Common myeloid progenitor, CD34-positive (primary cell): ENCODE data around the gene BACH2.

Experiments
- CTCF ChIA-PET: fragments of 350-600 bp; sonication (Branson Sonifier 250); formaldehyde crosslinking; loops from one replicate; lab custom pipeline; 2021; ENCODE audit warnings: antibody characterized with exemption; lab: Charles Lee
- POLR2A ChIA-PET: fragments of 350-600 bp; sonication (Branson Sonifier 250); formaldehyde crosslinking; loops from one replicate; lab custom pipeline; 2021; ENCODE audit warnings: antibody characterized with exemption; lab: Charles Lee
- DNase-seq, 3 donors: peaks; one replicate each; pipeline versions ENCODE4 v3.0.0 to v3.0.0-alpha.2; 2013
- H3K27ac ChIP-seq, 2 experiments: 1 replicate in 1 of 2; 2 replicates in 1 of 2; pipeline ENCODE4 v1.7.0; 2013; ENCODE audit warnings: inconsistent platforms in 2 of 2, low read length in 2 of 2, mild to moderate bottlenecking in 2 of 2, low read depth in 1 of 2, moderate library complexity in 1 of 2; ENCODE audit not compliant: severe bottlenecking in 2 of 2, insufficient read depth in 1 of 2, poor library complexity in 1 of 2
- H3K27me3 ChIP-seq, 5 experiments: replicated peaks in 2 of 5; 1 replicate in 3 of 5; 2 replicates in 2 of 5; pipeline versions ENCODE4 v1.6.1 to v1.7.0; 2013; ENCODE audit warnings: low read length in 4 of 5, mild to moderate bottlenecking in 2 of 5, moderate library complexity in 2 of 5, inconsistent platforms in 1 of 5; ENCODE audit not compliant: insufficient read depth in 5 of 5, control insufficient read depth in 4 of 5
- H3K36me3 ChIP-seq, 4 experiments: 1 replicate in 2 of 4; 2 replicates in 2 of 4; pipeline versions ENCODE4 v1.6.1 to v1.7.0; 2013; ENCODE audit warnings: low read length in 3 of 4, control low read depth in 1 of 4, mild to moderate bottlenecking in 1 of 4; ENCODE audit not compliant: control insufficient read depth in 4 of 4, insufficient read depth in 4 of 4
- H3K4me1 ChIP-seq, 4 experiments: 1 replicate in 3 of 4; 2 replicates in 1 of 4; pipeline versions ENCODE4 v1.6.1 to v1.7.1; 2013; ENCODE audit warnings: low read length in 3 of 4, mild to moderate bottlenecking in 3 of 4, control low read depth in 1 of 4, inconsistent platforms in 1 of 4, moderate library complexity in 1 of 4; ENCODE audit not compliant: control insufficient read depth in 4 of 4, insufficient read depth in 4 of 4; ENCODE audit errors: control extremely low read depth in 1 of 4
- H3K4me3 ChIP-seq, 7 experiments: 1 replicate in 4 of 7; 2 replicates in 3 of 7; pipeline versions ENCODE4 v1.5.1 to v1.7.0; 2013; ENCODE audit warnings: mild to moderate bottlenecking in 7 of 7, low read length in 6 of 7, moderate library complexity in 6 of 7, inconsistent platforms in 2 of 7, low read depth in 2 of 7, control low read depth in 1 of 7; ENCODE audit not compliant: insufficient read depth in 4 of 7, control insufficient read depth in 1 of 7; ENCODE audit errors: extremely low read depth in 1 of 7
- H3K9me3 ChIP-seq, 5 experiments: 1 replicate in 4 of 5; 2 replicates in 1 of 5; pipeline versions ENCODE4 v1.6.1 to v1.7.1; 2013; ENCODE audit warnings: low read length in 4 of 5, mild to moderate bottlenecking in 2 of 5, inconsistent platforms in 1 of 5, low read depth in 1 of 5, moderate library complexity in 1 of 5; ENCODE audit not compliant: control insufficient read depth in 4 of 5, insufficient read depth in 2 of 5; ENCODE audit errors: control extremely low read depth in 1 of 5
- WGBS: methylation state at CpG from one replicate; pipeline ENCODE4 v1.1.5; 2013; ENCODE audit not compliant: insufficient coverage; 5-methylcytosine and 5-hydroxymethylcytosine counted together

BACH2 gene

GRCh38 chr6:90249034-90249433 is 47.6 kb downstream of the BACH2 start:
- H3K4me1 ChIP-seq: no peaks in the 10 kb centered on the region
- no peak overlapping the region for H3K4me3 ChIP-seq
- peaks cover 0 to 7% (median 2%) of the 10 kb centered on the region in 4 experiments for H3K36me3 ChIP-seq
- ChIA-PET POLR2A (no interaction called here), CTCF (no interaction called here)
- no peak overlapping the region for H3K27ac ChIP-seq
- DNase-seq: no peak
- no peaks in the 10 kb centered on the region for H3K27me3 ChIP-seq
- H3K9me3 ChIP-seq: no peaks in the 10 kb centered on the region

GRCh38 chr6:90247262-90247661 is 49.4 kb downstream of the BACH2 start:
- POLR2A ChIA-PET: interaction anchor here (0.6 kb wide), 1 partner anchor 301 kb away, joined by 4 read pairs; no protein-coding TSS in a partner anchor
- H3K27ac ChIP-seq: no peak overlapping the region
- H3K36me3 ChIP-seq: peaks cover 0 to 7% (median 2%) of the 10 kb centered on the region in 4 experiments
- CTCF ChIA-PET: interaction anchor here (0.9 kb wide), 1 partner anchor 48 kb away, joined by 3 read pairs; no protein-coding TSS in a partner anchor
- no peaks in the 10 kb centered on the region for H3K4me1 ChIP-seq
- no peak overlapping the region for H3K4me3 ChIP-seq
- DNase-seq: no peak
- no peaks in the 10 kb centered on the region for H3K27me3 ChIP-seq
- no peaks in the 10 kb centered on the region for H3K9me3 ChIP-seq

GRCh38 chr6:90241229-90241880 is 55.3 kb downstream of the BACH2 start:
- CTCF ChIA-PET: no interaction called here
- no CpG with 5 or more reads among the region's 3 CpGs for WGBS
- no peak overlapping the region for H3K4me3 ChIP-seq
- H3K4me1 ChIP-seq: peaks cover 0 to 7% (median 4%) of the 10 kb centered on the region in 4 experiments
- peak in 1 of 3 donors; percentile 10 for DNase-seq
- no peak overlapping the region for H3K27ac ChIP-seq
- no peaks in the 10 kb centered on the region for H3K9me3 ChIP-seq
- POLR2A ChIA-PET: no interaction called here
- no peaks in the 10 kb centered on the region for H3K36me3 ChIP-seq
- H3K27me3 ChIP-seq: no peaks in the 10 kb centered on the region

GRCh38 chr6:90238496-90239266 is 58.0 kb downstream of the BACH2 start:
- no peak overlapping the region for H3K4me3 ChIP-seq
- no peak overlapping the region for H3K27ac ChIP-seq
- H3K4me1 ChIP-seq: peaks cover 0 to 7% (median 4%) of the 10 kb centered on the region in 4 experiments
- WGBS: 100% methylated on average over 4 of the region's 5 CpGs
- H3K36me3 ChIP-seq: no peaks in the 10 kb centered on the region
- ChIA-PET POLR2A (no interaction called here), CTCF (interaction anchor here (1.1 to 1.7 kb wide), 2 partner anchors 22 to 46 kb away, joined by 3 to 5 read pairs; no protein-coding TSS in a partner anchor)
- DNase-seq: no peak
- H3K9me3 ChIP-seq: no peaks in the 10 kb centered on the region
- H3K27me3 ChIP-seq: no peaks in the 10 kb centered on the region

GRCh38 chr6:90237350-90237990 is 59.2 kb downstream of the BACH2 start:
- Histone ChIP-seq H3K27ac (no peak overlapping the region), H3K4me1 (peaks cover 2 to 13% (median 6%) of the 10 kb centered on the region in 4 experiments), H3K4me3 (no peak overlapping the region), H3K27me3 (no peaks in the 10 kb centered on the region), H3K9me3 (no peaks in the 10 kb centered on the region), H3K36me3 (no peaks in the 10 kb centered on the region)
- 93% methylated on average over 2 of the region's 4 CpGs for WGBS
- CTCF ChIA-PET: no interaction called here
- DNase-seq: no peak
- POLR2A ChIA-PET: no interaction called here

- Histone ChIP-seq H3K4me1 (peaks cover 11 to 36% (median 18%) of the 10 kb centered on the region in 4 experiments), H3K36me3 (no peaks in the 10 kb centered on the region), H3K9me3 (no peaks in the 10 kb centered on the region), H3K4me3 (no peak overlapping the region), H3K27me3 (no peaks in the 10 kb centered on the region), H3K27ac (no peak overlapping the region)
- no peak for DNase-seq
- ChIA-PET POLR2A (no interaction called here), CTCF (no interaction called here)
- WGBS: 95% methylated on average over 3 of the region's 6 CpGs
These were observed 62.6 kb downstream of the BACH2 start for GRCh38 chr6:90233994-90234393.

GRCh38 chr6:90233213-90233612 is 63.4 kb downstream of the BACH2 start:
- H3K27ac ChIP-seq: no peak overlapping the region
- H3K36me3 ChIP-seq: no peaks in the 10 kb centered on the region
- CTCF ChIA-PET: no interaction called here
- no peak overlapping the region for H3K4me3 ChIP-seq
- no peaks in the 10 kb centered on the region for H3K27me3 ChIP-seq
- POLR2A ChIA-PET: no interaction called here
- WGBS: 100% methylated on average over 1 of the region's 2 CpGs
- peaks cover 9 to 36% (median 18%) of the 10 kb centered on the region in 4 experiments for H3K4me1 ChIP-seq
- no peaks in the 10 kb centered on the region for H3K9me3 ChIP-seq
- DNase-seq: no peak
